HG02678 (cell line): Measurements from ENCODE around the gene DIPK1C.

Source experiments
- ATAC-seq: cut with Tn5 transposase; IDR thresholded peaks from one replicate; pipeline ENCODE4 v1.9.1; 2021; ENCODE audit warnings: mild to moderate bottlenecking, moderate library complexity; ENCODE audit not compliant: unreplicated experiment

DIPK1C gene

DNA sequence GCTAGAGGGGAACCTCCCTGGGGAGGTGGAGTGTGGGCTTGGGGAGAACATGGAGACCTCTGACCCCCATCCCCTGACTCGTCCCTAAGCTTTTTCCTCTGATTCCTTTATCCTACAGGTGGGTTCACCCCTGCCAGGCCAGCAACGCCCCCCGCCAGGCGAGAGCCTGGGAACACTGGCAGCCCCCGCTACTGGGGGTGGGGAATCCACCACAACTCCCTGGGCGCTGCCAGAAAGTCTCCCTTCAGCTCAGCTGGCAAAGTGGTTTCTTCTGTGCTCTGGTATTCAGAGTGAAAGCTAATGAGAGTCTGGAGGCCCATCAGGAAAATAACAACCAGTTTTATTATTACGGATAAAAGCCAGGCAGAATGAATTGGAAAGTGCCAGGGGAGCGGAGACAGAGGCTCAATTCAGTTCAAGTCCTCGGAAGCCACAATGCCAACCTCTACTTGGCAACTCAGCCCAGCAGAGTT, 2.8 kb downstream of the DIPK1C start:
- no peak for ATAC-seq

- ATAC-seq: no peak
Measured at GRCh38 chr18:74453642-74454198, 3.4 kb downstream of the DIPK1C start.

DNA sequence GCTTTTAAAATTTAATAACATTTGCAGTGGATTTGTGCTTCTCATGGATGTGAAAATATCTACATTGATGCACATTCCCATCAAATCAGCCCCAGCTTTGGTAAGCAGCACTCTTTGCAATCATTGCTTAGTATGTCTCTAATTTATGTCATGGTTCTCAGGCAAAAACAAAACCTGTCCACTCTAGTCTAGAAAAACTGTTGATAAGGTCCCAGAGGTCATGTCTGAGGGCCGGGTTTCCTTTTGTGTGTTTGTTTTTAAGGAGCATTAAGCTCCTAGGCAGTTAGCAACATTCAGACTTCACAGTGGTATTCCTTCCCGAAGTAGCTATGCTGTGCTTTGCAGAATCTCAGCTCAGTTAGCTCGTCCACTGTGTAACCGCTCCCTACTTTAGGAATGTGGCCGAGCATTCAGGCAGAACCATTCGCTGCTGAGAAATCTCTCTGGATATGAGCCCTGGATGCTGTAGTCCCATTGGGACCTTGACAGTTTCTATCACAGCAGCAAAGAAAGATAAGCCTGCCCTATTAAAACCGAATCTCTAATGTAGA, 4.0 kb downstream of the DIPK1C start:
- ATAC-seq: no peak

- ATAC-seq: no peak
Measured at GRCh38 chr18:74451148-74451547, 6.0 kb downstream of the DIPK1C start.

- ATAC-seq: no peak
Measured at GRCh38 chr18:74450626-74451025, 6.5 kb downstream of the DIPK1C start.

GRCh38 chr18:74447404-74448152, 9.5 kb downstream of the DIPK1C start:
- no peak for ATAC-seq

DNA sequence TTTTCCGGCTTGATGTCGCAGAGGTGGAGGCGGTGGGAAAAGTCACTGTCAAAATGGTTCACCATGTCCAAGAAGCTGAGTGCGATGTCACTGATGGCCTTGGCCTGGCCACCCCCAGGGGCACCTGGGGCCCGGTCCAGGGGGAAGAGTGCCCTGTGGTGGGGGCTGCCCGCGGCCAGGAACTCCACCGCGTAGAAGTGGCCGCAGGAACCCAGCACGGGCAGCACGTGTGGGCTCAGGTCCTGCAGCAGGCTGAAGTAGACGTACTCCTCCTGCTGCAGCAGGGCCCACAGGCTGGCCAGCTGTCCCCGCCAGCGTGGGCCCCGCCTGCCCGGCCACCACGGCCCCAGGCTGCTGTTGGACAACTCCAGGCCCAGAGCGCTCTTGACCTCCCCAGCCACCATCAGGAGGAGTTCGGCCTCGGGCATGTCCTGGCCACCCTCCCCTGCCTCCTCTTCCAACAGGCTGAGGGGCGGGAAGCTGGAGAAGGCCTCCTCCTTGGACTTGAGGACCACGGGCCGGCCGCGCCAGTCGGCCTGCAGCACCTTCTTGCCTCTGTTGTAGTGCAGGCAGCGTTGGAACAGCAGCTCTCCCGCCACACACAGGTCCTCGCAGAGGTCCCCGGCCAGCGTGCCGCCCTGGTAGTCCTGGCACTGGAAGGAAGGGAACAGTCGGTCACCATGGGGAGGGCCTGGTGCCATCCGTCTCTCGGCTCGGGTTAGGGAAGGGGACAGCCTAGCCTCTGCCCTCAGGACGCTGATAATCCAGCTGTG, 10.3 kb downstream of the DIPK1C start:
- no peak for ATAC-seq

DNA sequence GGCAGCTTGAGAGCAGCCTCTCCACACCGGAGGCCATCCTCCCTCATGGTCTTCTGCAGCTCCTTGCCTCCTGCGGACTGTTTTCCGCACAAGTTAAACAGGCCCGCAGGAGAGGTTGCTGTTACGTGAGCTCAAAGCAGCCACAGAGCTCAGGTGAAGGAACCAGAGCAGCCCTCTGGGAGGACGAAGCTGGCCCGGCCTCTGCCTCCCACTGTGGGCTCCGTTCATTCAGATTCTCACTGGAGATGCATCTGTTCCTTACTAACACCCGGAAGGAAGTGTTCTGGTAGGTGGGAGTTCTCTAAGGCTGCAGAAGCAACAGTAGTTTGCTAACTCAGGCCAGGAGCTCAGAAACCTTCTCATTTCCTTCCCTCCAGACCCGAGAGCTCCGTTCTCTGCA, 10.9 kb downstream of the DIPK1C start:
- ATAC-seq: no peak

DNA sequence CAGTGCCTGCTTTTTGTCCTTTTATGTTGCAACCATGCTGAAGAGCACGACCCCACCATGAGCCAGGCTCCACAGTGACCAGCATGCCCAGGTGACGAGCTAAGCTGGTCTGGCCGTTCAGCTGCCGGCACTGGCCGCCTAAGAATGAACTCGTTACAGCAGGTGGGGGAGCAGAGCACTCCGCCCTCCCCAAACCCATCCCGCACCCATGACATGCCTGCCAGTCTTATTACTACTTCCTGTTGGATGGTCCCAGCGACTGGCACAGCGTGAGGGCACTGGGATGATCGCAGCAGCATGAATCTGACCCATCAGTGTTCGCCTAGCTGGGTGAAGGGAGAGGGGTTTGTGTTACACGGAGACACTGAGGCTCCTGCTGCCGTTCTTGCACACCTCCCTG, 11.5 kb downstream of the DIPK1C start:
- ATAC-seq: no peak

DNA sequence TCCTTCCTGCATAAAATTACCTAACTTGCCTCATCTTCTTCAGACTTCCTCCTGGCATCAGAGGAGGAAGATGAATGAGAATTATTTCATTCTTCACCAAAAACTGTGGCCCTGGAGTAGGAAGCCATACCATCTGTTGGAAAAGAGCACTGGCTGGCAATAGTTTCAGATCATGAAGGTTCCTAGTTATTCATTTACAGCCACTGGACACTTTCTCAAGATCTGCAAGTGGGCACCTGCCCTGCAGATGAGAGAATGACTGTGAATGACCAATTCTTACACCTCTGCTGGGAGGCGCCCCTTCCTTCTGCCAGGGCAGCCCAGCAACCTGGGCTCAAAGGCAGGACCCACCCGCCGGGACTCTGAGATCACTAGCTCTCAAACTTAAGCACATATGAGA, 13.0 kb downstream of the DIPK1C start:
- ATAC-seq: no peak

- no peak for ATAC-seq
Measured at GRCh38 chr18:74440808-74441427, 16.2 kb downstream of the DIPK1C start.

DNA sequence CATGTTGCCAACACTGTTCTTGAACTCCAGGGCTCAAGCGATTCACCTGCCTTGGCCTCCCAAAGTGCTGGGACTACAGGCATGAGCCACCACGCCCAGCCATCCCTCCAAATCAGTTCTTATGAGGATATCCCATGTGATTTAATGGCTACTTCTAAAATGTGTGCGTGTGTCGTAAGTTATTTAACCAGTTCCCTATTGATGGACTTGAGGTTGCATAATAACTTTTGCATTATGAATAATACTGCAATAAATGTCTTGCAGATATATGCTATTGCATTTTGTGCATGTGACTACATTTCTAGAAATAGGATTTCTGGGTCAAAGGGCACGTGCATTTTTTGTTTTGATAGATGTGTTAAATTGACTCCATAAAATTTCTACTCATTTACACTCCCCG, 19.0 kb downstream of the DIPK1C start:
- no peak for ATAC-seq

- ATAC-seq: no peak
Measured at GRCh38 chr18:74436158-74436769, 20.8 kb downstream of the DIPK1C start.

DNA sequence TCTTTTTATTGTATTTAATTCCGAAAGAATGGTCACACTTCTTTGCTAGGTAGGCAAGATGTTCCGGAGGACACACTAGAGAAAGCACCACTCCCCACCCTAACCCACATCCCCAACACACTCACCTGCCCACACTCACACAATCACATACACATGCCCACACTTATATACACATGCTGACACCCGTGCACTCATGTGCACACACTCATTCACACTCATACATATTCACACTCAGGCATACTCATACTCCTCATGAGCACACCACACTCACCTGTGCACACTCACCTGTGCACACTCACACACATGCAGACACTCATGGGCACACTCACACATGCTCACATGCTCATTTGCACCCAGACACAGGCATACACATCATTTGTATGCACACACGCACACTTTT, 21.4 kb downstream of the DIPK1C start:
- ATAC-seq: no peak

- no peak for ATAC-seq
Measured at GRCh38 chr18:74434466-74434865, 22.6 kb downstream of the DIPK1C start.

DNA sequence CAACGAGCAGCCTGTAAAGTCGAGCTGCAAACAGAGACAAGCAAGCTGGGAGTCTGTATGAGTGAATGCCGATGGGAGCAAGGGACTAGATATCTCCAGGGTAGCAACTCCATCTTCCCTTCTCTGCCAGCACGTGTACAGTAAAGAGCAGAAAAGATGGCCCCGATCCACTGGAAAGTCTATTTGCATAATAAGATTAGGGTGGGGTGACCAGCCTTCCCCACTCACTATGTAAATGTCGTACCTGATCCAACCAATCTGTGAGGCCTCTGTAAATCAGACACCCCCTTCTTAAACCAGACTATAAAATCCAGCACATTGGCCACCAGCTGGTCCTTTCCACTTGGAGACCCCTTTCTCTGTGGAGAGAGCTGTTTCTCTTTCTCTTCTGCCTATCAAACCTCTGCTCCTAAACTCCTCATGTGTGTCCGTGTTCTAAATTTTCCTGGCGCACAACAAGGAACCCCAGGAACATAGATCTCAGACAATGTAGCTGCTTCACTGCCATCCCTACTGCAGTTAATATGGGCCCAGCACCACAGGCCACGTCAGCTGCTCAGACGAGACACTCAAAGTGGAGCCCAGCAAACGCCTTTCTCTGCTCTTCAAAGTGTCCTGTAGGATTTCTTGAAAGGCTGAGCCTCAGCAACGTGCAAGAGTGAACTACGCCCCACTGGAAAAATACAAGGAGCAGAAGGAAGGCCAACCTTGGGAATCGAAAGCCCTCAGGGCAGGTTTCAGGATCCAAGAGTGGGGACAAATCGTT, 26.1 kb downstream of the DIPK1C start:
- ATAC-seq: no peak

GRCh38 chr18:74430231-74430630, 26.9 kb downstream of the DIPK1C start:
- no peak for ATAC-seq

- ATAC-seq: no peak
Measured at GRCh38 chr18:74429096-74429495, 28.0 kb downstream of the DIPK1C start.

DNA sequence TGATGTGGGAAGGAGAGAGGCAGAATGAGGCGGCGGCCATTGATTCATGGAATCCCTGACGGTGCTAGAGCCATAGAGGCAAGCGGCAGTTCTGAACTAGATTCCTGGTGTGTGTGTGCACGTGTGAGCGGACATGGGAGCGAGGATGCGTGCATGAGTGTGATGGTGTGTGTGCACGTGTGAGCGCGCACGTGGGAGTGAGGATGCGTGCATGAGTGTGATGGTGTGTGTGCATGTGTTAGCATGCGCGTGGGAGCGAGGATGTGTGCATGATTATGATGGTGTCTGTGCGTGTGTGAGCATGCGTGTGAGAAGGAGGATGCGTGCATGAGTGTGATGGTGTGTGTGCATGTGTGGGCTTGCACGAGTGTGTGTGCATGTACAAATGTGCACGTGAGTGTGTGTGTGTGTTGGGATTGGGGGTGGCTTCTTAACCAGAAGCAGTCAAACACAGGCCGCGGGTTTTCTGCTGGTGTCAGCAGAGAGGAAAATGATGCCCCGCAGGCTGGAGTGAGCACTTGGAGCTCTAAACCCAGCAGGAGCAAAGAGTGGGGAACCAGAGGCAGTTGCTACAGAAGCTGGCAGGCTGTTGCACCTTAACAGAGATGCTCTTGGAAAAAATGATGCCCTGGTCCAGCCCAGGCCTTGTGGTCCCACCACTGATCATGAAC, 29.5 kb downstream of the DIPK1C start:
- ATAC-seq: no peak

- ATAC-seq: no peak
Measured at GRCh38 chr18:74425876-74426275, 31.2 kb downstream of the DIPK1C start.
